Measurements from ENCODE around the gene SLC7A5.
"Not testable (repeated sequence)": the region's sequence is repeated elsewhere in the genome, so short reads cannot be mapped to it uniquely, and the experiment has no call there.

The SLC7A5 gene

DNA sequence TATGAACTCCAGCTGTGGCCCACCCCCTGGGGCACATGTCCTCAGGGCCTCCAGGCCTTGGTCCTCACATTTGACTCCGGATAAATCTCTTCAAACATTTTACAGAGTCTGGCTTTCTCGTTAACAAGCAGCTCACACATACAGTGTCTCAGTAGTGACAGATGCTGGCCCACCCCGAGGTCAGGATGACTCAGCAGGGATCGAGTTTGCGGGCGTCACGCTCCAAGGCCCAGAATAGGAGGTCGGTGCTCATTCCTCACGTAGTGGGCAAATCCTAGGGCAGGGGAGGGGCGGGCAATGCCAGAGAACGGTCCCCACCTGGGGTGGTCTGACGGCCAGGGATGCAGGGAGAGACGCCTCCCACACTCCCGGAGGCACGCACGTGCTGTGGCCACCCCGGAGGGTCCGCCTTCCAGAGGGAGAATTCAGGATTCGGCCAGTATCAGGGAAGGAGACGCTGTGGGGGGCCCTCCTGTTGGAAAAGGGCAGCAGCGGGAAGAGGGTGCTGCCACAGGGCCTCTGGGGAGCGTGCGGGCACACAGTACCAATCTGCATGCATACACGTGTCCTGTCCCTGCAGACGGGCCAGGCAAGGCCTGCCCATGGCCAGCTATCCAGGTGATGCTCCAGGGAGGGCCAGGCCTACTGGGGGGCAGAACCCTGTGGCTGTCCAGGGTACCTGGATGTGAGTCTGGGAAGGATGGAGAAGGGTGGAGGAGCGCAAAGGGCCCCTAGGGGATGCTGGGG lies 8.6 kb downstream of the SLC7A5 start:
- no peak overlapping the region for H3K27ac ChIP-seq (replicated peaks)
- TF ChIP-seq, protein P1, sequence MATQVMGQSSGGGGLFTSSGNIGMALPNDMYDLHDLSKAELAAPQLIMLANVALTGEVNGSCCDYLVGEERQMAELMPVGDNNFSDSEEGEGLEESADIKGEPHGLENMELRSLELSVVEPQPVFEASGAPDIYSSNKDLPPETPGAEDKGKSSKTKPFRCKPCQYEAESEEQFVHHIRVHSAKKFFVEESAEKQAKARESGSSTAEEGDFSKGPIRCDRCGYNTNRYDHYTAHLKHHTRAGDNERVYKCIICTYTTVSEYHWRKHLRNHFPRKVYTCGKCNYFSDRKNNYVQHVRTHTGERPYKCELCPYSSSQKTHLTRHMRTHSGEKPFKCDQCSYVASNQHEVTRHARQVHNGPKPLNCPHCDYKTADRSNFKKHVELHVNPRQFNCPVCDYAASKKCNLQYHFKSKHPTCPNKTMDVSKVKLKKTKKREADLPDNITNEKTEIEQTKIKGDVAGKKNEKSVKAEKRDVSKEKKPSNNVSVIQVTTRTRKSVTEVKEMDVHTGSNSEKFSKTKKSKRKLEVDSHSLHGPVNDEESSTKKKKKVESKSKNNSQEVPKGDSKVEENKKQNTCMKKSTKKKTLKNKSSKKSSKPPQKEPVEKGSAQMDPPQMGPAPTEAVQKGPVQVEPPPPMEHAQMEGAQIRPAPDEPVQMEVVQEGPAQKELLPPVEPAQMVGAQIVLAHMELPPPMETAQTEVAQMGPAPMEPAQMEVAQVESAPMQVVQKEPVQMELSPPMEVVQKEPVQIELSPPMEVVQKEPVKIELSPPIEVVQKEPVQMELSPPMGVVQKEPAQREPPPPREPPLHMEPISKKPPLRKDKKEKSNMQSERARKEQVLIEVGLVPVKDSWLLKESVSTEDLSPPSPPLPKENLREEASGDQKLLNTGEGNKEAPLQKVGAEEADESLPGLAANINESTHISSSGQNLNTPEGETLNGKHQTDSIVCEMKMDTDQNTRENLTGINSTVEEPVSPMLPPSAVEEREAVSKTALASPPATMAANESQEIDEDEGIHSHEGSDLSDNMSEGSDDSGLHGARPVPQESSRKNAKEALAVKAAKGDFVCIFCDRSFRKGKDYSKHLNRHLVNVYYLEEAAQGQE (IDR thresholded peaks at IDR 0.05; ENCODE audit: insufficient replicate concordance, low read depth), result no peak
- TF ChIP-seq, protein P2, sequence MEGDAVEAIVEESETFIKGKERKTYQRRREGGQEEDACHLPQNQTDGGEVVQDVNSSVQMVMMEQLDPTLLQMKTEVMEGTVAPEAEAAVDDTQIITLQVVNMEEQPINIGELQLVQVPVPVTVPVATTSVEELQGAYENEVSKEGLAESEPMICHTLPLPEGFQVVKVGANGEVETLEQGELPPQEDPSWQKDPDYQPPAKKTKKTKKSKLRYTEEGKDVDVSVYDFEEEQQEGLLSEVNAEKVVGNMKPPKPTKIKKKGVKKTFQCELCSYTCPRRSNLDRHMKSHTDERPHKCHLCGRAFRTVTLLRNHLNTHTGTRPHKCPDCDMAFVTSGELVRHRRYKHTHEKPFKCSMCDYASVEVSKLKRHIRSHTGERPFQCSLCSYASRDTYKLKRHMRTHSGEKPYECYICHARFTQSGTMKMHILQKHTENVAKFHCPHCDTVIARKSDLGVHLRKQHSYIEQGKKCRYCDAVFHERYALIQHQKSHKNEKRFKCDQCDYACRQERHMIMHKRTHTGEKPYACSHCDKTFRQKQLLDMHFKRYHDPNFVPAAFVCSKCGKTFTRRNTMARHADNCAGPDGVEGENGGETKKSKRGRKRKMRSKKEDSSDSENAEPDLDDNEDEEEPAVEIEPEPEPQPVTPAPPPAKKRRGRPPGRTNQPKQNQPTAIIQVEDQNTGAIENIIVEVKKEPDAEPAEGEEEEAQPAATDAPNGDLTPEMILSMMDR (IDR thresholded peaks at IDR 0.05; ENCODE audit: insufficient read depth, low read length), result no peak
- TF ChIP-seq GABPA (IDR thresholded peaks at IDR 0.05; ENCODE audit: low read depth) (no peak), SPI1 (IDR thresholded peaks at IDR 0.05; ENCODE audit: borderline replicate concordance, low read depth) (no peak), POLR2AphosphoS5 (IDR thresholded peaks at IDR 0.05; ENCODE audit: low read depth) (no peak)
- DNase-seq (ENCODE audit: low read depth in 1 of 2, low spot score in 1 of 2), result no peak
- no peak overlapping the region for H3K4me3 ChIP-seq (replicated peaks; ENCODE audit: insufficient read depth, low read length)
- no peaks in the 10 kb centered on the region for H3K27me3 ChIP-seq (ENCODE audit: insufficient read depth, poor library complexity, severe bottlenecking)

DNA sequence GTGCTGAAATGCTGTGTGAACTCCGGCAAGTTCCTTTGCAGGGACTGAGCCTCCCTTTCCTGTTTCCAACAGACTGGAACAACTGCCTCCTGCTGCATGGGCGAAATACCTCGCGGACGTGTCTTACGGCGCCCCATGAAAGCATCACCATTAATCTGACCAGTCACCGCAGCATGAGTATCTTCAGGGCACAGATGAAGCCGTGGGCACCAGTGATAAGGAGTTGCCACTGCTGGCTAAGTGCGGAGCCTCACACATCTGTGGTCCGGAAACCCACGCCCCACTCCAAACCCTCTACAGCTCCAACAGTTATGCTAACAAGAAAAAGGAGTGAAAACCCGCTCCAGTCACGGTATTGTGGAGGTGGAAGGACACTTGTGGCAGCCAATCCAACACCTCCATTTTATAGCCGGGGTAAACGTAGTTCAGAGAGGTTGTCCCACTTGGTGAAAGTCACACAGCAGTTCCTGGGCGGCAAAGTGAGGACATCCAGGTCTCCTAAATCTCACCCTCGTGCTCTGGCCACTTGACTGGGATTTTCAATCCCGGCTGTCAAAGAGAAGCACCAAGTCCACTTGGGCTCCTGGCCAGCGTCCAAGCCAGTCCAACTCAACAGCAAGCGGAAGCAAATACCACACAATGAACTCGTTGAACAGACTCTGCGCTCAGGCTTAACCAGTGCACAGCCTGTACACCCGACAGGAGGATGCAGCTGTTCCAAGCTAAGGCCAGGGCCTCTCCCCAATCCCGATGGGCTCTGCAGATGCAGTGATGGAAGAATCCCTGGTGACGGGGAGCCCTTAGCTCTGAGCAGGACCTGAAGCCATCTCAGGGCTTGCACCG lies 10.9 kb downstream of the SLC7A5 start:
- not testable (repeated sequence) for H3K27ac ChIP-seq (replicated peaks); H3K4me3 ChIP-seq (replicated peaks; ENCODE audit: insufficient read depth, low read length); DNase-seq (ENCODE audit: low read depth in 1 of 2, low spot score in 1 of 2); H3K27me3 ChIP-seq (ENCODE audit: insufficient read depth, poor library complexity, severe bottlenecking)

DNA sequence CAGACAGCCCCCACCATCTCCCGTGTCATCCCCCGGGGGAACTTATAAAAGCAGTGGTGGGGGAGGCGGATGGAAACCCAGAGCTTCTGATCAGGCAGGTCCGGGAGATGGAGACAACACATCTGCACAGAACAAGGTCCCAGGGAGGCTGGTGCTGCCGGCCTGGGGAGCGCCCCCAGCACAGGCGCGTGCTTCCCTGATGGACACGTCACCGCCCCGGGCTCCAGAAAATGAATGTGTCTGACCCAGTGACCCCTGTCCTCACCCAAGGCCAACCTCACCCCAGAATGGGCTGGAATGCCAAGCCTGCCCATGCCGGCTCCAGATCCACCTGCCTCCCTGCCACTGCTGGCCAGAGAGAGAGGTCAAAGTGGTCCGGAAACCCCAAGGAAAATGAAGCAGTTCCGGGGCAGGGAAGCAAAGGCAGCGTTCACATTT lies 12.5 kb downstream of the SLC7A5 start:
- Histone ChIP-seq H3K27me3 (ENCODE audit: insufficient read depth, poor library complexity, severe bottlenecking) (no peaks in the 10 kb centered on the region), H3K4me3 (replicated peaks; ENCODE audit: insufficient read depth, low read length) (no peak overlapping the region), H3K27ac (replicated peaks) (no peak overlapping the region)
- TF ChIP-seq, protein P1 (IDR thresholded peaks at IDR 0.05; ENCODE audit: insufficient replicate concordance, low read depth), result no peak
- no peak for TF ChIP-seq GABPA (IDR thresholded peaks at IDR 0.05; ENCODE audit: low read depth)
- no peak for TF ChIP-seq SPI1 (IDR thresholded peaks at IDR 0.05; ENCODE audit: borderline replicate concordance, low read depth)
- TF ChIP-seq, protein P2 (IDR thresholded peaks at IDR 0.05; ENCODE audit: insufficient read depth, low read length), result no peak
- TF ChIP-seq POLR2AphosphoS5 (IDR thresholded peaks at IDR 0.05; ENCODE audit: low read depth), result no peak
- DNase-seq (ENCODE audit: low read depth in 1 of 2, low spot score in 1 of 2), result no peak

Measured in HL-60 (cell line).